ENCODE data around the gene IKBIP. TPM values are rescaled to one million over a fixed set of nuclear protein-coding genes. Genes with fewer than 3 reads are reported as not detected.

The IKBIP gene
- total and polyA plus RNA-seq, 9 of the 15 experiments (the other 6 are each of a cell fraction or from before 2014, with no cell fraction given) = 3.3 to 19.5 (median 14.9) TPM

DNA sequence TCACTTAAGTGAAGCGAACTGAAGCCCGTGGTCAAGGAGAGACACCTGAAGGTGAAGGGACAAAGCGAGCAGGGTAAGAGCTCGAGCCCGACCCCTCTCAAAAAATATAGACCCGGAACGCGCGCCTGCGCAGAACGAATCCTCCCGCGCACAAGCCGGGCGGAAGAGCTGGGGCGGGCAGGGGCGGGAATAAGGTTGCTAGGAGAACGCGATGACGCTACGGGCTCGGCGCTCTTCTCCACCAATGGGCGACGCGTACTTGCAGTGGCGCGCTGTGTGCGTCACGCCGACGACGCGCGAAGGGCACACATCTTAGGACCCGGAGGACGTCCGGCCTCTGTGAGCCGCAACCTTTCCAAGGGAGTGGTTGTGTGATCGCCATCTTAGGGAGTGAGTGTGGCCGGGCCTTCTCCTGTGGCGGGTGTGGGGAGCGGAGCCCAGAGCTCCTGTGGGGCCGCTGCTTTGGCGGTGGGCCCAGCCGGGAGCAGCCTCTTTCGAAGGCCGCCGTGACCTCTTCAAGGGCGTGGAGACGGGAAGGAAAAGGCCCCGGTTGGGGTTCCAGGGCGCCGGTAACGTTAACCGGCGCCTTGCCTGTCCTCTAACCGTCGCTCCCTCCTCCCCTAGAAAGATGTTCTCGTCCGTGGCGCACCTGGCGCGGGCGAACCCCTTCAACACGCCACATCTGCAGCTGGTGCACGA lies 51.1 kb downstream of the IKBIP start, which contains the start of gene SLC25A3 (continued):
- TF ChIP-seq SPI1 (IDR thresholded peaks at IDR 0.05; ENCODE audit: borderline replicate concordance, low read depth, low read length) = no peak
- TF ChIP-seq KLF6 (CRISPR knock-in tag; IDR thresholded peaks at IDR 0.05; ENCODE audit: borderline replicate concordance) = peak; percentile 19; the same call in 1 of the 2 replicates
- peak; percentile 63; the same call in 1 of the 2 replicates for TF ChIP-seq SIN3B (IDR thresholded peaks at IDR 0.05; ENCODE audit: low read depth)
- TF ChIP-seq CTCF (IDR thresholded peaks at IDR 0.05 in 2 of 3, conservative IDR thresholded peaks at IDR 0.05 in 1 of 3; ENCODE audit: insufficient read depth in 2 of 3, low read depth in 1 of 3, low read length in 3 of 3) = 0 out of 6 replicates have a peak, but pooled peaks of 2 of the 3 experiments have one; percentile 9 to 19
- TF ChIP-seq CBX1 (IDR thresholded peaks at IDR 0.05; ENCODE audit: low read depth) = peak; percentile 97
- TF ChIP-seq, protein P1, sequence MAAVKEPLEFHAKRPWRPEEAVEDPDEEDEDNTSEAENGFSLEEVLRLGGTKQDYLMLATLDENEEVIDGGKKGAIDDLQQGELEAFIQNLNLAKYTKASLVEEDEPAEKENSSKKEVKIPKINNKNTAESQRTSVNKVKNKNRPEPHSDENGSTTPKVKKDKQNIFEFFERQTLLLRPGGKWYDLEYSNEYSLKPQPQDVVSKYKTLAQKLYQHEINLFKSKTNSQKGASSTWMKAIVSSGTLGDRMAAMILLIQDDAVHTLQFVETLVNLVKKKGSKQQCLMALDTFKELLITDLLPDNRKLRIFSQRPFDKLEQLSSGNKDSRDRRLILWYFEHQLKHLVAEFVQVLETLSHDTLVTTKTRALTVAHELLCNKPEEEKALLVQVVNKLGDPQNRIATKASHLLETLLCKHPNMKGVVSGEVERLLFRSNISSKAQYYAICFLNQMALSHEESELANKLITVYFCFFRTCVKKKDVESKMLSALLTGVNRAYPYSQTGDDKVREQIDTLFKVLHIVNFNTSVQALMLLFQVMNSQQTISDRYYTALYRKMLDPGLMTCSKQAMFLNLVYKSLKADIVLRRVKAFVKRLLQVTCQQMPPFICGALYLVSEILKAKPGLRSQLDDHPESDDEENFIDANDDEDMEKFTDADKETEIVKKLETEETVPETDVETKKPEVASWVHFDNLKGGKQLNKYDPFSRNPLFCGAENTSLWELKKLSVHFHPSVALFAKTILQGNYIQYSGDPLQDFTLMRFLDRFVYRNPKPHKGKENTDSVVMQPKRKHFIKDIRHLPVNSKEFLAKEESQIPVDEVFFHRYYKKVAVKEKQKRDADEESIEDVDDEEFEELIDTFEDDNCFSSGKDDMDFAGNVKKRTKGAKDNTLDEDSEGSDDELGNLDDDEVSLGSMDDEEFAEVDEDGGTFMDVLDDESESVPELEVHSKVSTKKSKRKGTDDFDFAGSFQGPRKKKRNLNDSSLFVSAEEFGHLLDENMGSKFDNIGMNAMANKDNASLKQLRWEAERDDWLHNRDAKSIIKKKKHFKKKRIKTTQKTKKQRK (IDR thresholded peaks at IDR 0.05; ENCODE audit: borderline replicate concordance, low read depth, low read length) = no peak
- no peak for TF ChIP-seq L3MBTL2 (IDR thresholded peaks at IDR 0.05)
- TF ChIP-seq SMARCA4 (IDR thresholded peaks at IDR 0.05) = no peak
- peak; percentile 38 to 88; a peak in 3 of 4 replicates for TF ChIP-seq NONO (IDR thresholded peaks at IDR 0.05; ENCODE audit: low read depth in 2 of 2, low read length in 1 of 2)
- peak; percentile 62; the same call in 1 of the 2 replicates for TF ChIP-seq ETS1 (conservative IDR thresholded peaks at IDR 0.05; ENCODE audit: control insufficient read depth, low read depth, low read length)
- no peak for TF ChIP-seq SMARCC2 (IDR thresholded peaks at IDR 0.05; ENCODE audit: low read depth)
- TF ChIP-seq, protein P2, sequence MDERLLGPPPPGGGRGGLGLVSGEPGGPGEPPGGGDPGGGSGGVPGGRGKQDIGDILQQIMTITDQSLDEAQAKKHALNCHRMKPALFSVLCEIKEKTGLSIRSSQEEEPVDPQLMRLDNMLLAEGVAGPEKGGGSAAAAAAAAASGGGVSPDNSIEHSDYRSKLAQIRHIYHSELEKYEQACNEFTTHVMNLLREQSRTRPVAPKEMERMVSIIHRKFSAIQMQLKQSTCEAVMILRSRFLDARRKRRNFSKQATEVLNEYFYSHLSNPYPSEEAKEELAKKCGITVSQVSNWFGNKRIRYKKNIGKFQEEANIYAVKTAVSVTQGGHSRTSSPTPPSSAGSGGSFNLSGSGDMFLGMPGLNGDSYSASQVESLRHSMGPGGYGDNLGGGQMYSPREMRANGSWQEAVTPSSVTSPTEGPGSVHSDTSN (CRISPR knock-in tag; IDR thresholded peaks at IDR 0.05; ENCODE audit: low read depth) = no peak
- TF ChIP-seq, protein P2 (tag; conservative IDR thresholded peaks at IDR 0.05; ENCODE audit: low read depth) = no peak
- TF ChIP-seq MCM7 (IDR thresholded peaks at IDR 0.05) = no peak

All from K562 (cell line).